Urothelium cell line (cell line): ENCODE results near the gene RNF150.
A peak's percentile ranks its signal among the peaks of the same experiment; 100 is the strongest.
"Not testable (repeated sequence)": the region's sequence is repeated elsewhere in the genome, so short reads cannot be mapped to it uniquely, and the experiment has no call there.

ENCODE experiments used
- DNase-seq: peaks from one replicate; pipeline ENCODE4 v3.0.0; 2011; ENCODE audit warnings: low spot score, mixed read lengths
- FAIRE-seq: peaks from 2 replicates; lab custom pipeline; 2011; peaks lifted over from hg19 to GRCh38; lab: Jason Lieb, UNC

Gene RNF150

DNA sequence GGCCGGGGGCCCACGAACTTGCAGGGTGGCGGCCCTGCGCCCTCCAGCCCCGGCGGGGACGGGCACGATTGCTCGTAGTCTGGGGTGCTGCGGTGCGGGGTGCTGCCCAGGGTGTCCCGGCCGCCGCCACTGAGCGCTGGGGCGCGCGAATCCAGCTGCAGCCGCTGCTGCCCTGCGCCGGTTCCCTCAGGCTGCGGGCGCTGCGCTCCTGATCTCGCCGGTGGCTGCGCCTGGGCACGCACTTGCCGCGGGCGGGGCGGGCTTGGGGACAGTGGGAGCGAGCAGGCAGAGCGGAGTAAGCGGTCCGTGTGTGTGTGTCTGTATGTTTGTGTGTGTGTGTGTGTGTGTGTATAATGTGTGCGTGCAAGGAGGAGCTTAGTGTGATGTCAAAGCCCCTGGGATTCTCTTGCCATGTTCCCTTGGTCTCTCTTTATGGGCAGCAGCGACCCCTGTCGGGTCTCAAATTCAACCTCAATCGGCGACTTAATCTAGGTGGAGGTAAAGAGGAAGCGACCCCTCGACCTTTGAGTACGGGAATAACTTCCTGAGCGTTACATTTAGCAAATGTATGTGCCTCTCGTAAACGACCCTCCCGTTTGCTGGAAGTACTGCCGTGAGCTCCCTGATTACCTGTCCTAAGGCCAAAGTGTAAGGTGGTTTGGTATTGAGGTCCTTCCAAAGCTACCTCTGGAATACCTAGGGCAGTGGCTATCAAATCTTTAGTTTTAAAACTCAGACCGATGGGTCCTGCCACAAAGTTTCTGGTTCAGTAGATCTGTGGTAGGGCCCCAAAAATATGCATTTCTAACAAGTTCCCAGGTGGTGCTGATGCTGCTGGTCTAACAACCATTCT lies at the start of gene RNF150:
TSS of gene RNF150 (minus strand) at position 324 of the 853 bp plus-strand sequence.
- peak; percentile 83 for DNase-seq
- peak; percentile 70 for FAIRE-seq

DNA sequence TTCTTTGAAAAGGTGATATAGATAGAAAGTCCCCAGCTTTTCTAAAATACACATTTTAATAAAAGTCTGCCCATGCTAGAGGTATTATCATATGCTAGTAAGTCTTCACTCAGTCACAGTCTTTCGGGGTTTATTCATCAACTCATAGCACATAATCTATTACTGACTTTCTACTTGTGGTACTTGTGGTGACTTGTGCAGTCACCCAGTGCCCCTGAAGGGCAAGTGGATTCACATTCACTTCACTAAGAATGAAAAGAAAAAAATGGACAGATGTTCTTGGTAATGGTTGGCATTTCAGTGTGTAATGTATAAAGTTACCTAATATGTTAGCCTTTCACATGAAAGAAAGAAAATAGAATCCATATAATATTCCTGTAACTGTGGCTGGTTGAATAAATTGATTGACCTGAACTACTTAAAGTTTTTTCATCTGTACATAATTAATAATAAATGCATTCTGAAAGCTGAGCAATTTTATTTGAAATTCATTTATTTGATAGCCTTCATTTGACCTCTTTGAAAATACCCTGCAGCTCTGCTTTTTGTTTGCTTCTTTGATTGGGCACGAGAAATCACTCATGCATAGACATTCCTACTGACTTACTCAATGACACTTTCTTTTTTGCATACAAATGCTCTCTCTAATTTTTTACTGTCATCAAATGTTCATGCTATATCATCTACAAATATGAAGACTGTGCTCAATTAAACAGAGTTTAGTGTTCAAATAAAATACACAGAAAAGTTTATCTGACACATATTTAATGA lies 47.9 kb upstream of the RNF150 start:
- FAIRE-seq, result no peak
- DNase-seq, result no peak

DNA sequence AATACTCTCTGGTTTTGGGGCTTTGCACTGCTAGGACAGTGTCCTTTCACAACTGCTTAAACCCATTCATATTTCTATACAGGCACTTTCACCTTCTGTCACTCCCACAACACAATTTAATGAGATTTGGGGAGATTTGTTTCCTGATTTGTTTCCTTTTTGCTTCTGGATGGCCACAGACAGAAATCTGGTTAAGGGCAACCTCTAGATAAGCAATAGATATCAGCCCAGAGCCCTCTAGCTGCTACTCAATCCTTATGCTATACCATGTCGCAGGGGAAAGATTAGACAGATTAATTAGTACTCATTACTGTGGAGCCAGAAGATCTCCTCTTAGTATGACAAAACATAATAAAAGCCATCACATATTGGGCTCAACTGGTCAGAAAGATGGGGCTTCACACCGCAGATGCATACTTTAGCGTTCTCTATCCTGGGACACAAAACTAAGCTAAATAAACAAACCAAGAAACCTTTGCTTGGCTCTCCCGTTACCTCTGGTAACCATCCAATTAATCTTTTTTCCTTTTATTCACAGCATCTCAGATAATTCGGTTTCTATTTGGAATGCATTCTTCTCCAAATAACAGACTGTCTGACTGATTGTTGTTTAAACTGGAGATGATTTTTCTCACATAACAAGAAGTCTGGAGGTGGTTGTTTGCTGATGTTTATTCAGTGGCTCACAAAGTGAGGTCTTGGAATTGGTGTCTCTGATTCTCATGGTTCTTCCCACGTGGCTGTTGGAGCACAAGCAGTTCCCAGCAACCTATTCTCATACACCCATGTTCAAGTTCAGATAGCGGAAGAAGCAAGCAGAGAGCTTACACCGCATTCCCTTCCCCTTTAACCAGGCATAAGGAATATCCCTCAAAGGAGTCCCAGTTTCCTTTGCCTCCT lies 46.5 kb upstream of the RNF150 start:
- no peak for DNase-seq
- FAIRE-seq, result no peak

GRCh38 chr4:141177171-141177570 lies 43.9 kb upstream of the RNF150 start:
- FAIRE-seq (no peak), DNase-seq (no peak)

DNA sequence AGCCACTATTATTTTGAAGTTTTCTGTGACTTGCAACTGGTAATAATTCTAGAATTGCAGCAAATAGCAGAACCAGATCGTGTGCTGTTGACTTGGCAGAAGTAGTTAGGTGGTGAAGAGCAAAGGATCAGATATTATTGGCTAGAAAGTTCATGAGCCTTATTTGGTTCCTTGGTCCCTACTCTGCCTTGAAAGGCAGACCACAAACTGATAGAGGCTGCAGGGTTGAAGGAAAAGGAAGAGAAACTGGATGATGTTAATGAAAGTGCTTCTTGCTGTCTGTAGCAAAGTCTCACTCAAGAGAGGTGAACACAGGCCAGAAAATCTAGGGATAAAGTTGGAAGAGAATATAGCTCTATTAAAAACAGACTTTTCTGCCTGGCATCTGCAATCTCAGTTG lies 41.2 kb upstream of the RNF150 start:
- FAIRE-seq, result no peak
- DNase-seq, result no peak

DNA sequence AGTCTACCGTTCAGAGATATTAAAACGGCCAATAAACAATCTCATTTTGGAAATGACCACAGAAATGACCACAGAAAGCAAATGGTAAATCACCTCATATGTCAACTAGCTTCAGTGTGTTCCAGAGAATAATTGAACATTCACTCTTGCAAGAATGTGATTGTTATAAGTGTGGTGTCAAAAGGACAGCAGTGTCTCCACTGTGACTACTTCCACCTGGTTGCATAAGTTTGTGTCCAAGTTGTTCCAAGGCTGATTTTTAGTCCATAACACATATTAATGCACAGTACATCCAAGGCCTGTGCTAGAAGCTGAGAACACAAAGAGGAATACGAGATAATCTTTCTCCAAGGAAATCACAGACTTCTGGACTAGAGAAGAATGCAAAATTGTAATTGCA lies 37.4 kb upstream of the RNF150 start:
- DNase-seq (no peak), FAIRE-seq (no peak)

DNA sequence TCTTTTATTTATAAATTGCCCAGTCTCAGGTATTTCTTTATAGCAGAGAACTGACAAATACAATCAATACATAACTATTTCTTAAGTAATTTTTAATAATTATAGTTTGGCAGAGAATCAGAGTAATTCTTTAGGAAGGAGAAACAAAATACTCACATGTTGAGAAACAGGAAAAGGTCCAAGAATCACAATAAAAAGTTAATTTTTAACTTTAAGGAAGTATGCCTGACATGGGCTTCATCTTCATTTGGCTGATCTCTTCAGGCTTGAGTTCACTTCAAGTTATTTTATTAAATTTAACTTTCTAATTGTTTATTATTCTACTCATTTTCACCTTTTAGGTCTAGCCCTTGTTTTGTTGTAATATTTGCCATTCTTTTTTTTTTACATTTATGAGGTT lies 36.1 kb upstream of the RNF150 start:
- no peak for FAIRE-seq

GRCh38 chr4:141165001-141165400 lies 31.7 kb upstream of the RNF150 start:
- not testable (repeated sequence) for FAIRE-seq, DNase-seq

More for the DNA sequence above, 36.1 kb upstream of the RNF150 start:
- no peak for DNase-seq

- DNase-seq (no peak), FAIRE-seq (no peak)
Measured at GRCh38 chr4:141159027-141159426, 25.8 kb upstream of the RNF150 start.

- DNase-seq (peak; percentile 13), FAIRE-seq (no peak)
Measured at GRCh38 chr4:141158219-141158618, 24.9 kb upstream of the RNF150 start.

GRCh38 chr4:141155586-141155985 lies 22.3 kb upstream of the RNF150 start:
- FAIRE-seq, result peak; percentile 32

DNA sequence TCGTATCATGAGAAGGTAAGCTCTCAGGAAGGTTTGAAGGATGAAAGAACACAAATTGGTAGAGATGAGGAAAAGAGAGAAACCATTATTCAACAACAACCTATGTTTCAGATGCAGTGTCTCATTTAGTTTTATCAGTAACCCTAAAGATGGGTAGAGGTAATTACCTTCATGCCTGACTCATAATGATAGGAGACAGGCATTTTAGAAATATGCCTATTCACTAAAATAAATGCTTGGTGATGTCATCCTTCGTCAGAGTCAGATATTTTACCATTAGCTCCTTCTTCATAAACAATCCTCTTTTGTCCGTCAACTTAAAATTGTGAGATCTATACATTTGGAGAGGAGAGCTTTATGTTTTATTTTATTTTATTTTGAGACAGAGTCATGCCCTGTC lies 21.5 kb upstream of the RNF150 start:
- no peak for FAIRE-seq
- no peak for DNase-seq

More at GRCh38 chr4:141155586-141155985, 22.3 kb upstream of the RNF150 start:
- DNase-seq, result peak; percentile 60

- DNase-seq, result no peak
- FAIRE-seq, result no peak
Measured at GRCh38 chr4:141153751-141154510, 20.7 kb upstream of the RNF150 start.

DNA sequence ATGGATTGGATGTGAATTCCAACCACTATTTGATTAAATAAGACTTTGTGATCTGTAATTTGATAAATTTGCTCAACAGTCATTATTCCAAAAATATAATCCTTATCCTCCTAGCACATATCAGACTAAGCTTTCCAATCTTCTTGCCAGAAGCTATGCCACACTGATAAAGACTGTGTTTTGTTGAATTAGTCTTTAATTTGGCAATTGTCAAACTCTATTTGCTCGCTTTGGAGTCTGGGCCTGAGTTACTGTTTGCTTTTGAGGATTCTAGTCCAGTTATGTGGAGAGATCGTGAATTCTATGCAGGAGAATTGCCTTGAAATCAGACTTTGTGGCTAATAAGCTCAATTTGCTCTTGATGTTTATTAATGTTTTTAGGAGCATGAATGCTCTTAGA lies 10.9 kb upstream of the RNF150 start:
- FAIRE-seq, result no peak
- no peak for DNase-seq

DNA sequence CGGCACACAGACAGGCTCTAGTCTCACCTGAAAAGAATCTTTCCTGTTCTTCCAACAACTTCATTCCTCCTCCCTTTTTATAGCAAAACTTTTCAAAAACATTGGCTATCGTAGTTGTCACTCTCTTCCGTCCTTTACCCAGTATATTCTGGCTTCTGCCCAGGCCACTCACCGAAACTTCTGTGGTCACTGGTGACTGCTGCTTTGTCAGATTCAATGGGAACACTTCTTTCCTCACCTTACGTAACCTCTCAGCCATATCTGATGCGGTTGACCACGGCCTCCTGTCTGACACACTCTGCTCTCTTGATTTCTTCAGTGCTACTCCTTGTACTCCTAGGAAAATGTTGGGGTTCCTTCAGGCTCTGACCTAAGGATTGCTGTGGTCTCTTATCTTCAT lies 9.2 kb upstream of the RNF150 start:
- FAIRE-seq, result no peak
- no peak for DNase-seq

DNA sequence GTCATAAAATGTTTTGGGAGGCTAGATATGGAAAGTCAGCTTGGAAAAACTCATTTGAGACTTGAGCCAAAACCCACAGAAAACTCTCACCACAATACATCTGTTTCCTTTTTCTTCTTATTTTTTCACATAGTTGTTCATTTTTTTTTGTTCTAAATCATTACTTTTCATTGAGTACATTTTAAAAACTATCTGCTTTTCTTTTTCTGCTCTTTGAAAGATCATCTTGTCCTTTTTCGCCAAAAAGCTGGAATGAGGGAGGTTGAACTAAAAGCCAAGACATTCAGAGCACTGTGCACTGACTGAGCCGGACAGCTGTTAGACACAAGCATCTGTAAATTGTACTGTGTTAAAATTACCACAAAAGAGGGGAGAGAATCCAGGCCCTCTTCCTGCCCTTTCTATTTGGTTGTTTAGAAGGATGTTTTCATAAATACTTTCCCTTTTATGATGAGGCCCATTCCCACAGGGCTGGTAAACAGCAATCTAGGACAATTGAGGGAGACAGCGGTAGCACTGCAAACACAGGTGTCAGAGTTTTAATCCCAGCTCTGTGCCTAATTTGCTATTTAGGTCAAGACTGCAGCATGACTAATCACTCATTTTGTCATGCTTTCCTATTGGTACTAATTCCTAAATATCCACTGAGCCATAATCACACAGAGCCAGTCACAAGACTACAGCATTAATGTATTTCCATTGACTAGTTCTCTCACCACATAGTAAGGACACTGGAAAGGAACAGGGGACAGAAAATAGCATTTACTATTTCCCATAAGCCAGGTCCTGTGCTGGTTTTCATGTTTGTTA lies 7.3 kb upstream of the RNF150 start:
- DNase-seq (no peak), FAIRE-seq (no peak)

- FAIRE-seq, result no peak
Measured at GRCh38 chr4:141133999-141134995, 1.0 kb upstream of the RNF150 start.

DNA sequence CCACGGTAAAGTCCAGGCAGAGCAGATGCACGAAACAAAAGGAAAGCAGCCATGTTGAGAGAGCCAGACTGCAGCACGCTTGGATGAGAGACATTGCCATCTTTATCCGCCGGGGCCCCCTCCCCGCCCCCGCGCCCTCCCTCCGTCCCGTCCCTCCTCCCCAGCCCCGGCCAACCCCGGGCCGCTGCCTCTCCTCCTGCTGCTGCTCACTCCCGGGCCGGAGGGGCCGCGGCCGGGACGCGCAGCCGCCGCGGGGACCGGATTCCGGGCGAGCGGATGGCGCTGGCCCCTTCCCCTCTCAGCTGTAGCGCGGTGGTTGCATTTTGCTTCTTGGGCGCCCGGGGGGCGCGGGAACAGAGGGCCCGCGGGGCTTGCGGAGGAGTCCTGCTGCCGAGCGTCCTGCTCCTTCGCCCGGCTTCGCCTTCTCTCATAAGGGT lies 542 bp downstream of the RNF150 start:
- FAIRE-seq (no peak), DNase-seq (peak; percentile 67)

More at GRCh38 chr4:141133999-141134995, 1.0 kb upstream of the RNF150 start:
- peak; percentile 26 for DNase-seq
